AG04450 (cell line): ENCODE measurements around the gene EPN3. TPM values are rescaled to one million over a fixed set of nuclear protein-coding genes. Genes with fewer than 3 reads are reported as not detected.

ENCODE experiments used
- CTCF ChIA-PET: fragments of 300-600, 350-600 bp; formaldehyde crosslinking; extraction: SDS; loops from one replicate; lab custom pipeline; 2022; ENCODE audit warnings: antibody characterized with exemption, inconsistent platforms; lab: Charles Lee
- POLR2A ChIA-PET: fragments of 350-600 bp; formaldehyde crosslinking; extraction: SDS; loops from one replicate; lab custom pipeline; 2021; ENCODE audit warnings: antibody characterized with exemption, inconsistent platforms; lab: Yijun Ruan, JAX
- DNase-seq: peaks from one replicate; pipeline ENCODE4 v3.0.0-alpha.2; 2011; ENCODE audit warnings: low read depth, low spot score
- H3K27ac ChIP-seq: one replicate; pipeline ENCODE4 v1.5.1; 2012; ENCODE audit warnings: low read depth, low read length, control low read depth
- H3K27me3 ChIP-seq: one replicate; pipeline ENCODE4 v1.6.0; 2012; ENCODE audit warnings: low read length; ENCODE audit not compliant: control insufficient read depth, insufficient read depth
- H3K4me3 ChIP-seq: 2 replicates; pipeline ENCODE4 v1.5.1; 2011; ENCODE audit warnings: mild to moderate bottlenecking, low read depth, low read length, control low read depth
- H3K9me3 ChIP-seq: 2 replicates; pipeline ENCODE4 v1.5.1; 2012; ENCODE audit warnings: low read length; ENCODE audit not compliant: control insufficient read depth, insufficient read depth
- polyA plus RNA-seq: library from polyadenylated mRNA; depleted of rRNA; stranded (reverse); fragments of >200 nt; gene quantifications from 2 replicates; pipeline ENCODE4 v1.2.3, GENCODE V29; 2011
- TF ChIP-seq, protein P1 (sequence below): IDR thresholded peaks from 2 replicates; pipeline ENCODE4 v1.5.1; 2011; ENCODE audit warnings: low read depth, low read length, control low read depth, inconsistent platforms

EPN3 gene
- polyA plus RNA-seq, 1 experiment: not detected

DNA sequence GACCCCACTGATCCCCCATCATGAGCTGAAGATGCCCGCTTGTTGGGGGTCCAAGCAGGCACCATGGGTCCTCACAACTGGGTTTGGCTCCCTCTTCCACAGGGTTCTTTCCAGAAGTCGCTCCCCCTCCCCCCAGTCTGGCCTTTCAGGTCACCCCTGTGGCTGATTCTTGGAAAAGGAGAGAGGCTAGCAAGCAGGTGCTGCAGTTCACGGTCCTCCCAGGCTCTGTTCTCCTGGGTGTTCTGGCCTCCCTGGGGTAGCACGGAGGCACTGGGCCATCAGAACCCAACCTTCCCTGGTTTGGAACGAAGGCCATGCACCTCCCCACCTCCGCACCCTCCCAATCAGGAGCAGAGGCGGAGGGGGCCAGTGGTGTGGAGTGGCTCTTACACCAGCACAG lies 46.9 kb downstream of the EPN3 start:
- H3K27ac ChIP-seq: no peak overlapping the region
- no peak overlapping the region for H3K4me3 ChIP-seq
- H3K27me3 ChIP-seq: peaks cover 43% of the 10 kb centered on the region
- ChIA-PET CTCF (no interaction called here), POLR2A (no interaction called here)
- TF ChIP-seq, protein P1, sequence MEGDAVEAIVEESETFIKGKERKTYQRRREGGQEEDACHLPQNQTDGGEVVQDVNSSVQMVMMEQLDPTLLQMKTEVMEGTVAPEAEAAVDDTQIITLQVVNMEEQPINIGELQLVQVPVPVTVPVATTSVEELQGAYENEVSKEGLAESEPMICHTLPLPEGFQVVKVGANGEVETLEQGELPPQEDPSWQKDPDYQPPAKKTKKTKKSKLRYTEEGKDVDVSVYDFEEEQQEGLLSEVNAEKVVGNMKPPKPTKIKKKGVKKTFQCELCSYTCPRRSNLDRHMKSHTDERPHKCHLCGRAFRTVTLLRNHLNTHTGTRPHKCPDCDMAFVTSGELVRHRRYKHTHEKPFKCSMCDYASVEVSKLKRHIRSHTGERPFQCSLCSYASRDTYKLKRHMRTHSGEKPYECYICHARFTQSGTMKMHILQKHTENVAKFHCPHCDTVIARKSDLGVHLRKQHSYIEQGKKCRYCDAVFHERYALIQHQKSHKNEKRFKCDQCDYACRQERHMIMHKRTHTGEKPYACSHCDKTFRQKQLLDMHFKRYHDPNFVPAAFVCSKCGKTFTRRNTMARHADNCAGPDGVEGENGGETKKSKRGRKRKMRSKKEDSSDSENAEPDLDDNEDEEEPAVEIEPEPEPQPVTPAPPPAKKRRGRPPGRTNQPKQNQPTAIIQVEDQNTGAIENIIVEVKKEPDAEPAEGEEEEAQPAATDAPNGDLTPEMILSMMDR: no peak
- no peak for DNase-seq
- H3K9me3 ChIP-seq: peaks cover 4% of the 10 kb centered on the region

DNA sequence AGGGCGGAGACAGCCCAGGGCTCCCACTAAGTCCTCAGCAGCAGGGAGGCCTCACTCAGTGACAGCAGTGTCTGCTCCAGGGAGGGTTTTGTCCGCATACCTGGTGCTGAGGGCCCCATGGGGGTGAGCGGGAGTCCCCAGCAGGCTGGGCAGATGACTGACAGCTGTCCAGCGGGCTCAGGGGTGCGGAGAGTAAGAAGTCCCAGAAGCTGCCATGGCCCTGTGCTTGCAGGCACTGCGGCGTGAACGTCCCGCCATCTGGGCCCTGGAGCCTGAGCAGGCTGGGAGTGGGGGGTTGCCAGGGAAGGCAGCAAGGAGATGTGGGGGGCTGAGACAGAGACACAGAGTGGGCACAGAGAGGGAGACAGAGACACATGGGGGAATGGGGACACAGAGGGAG lies 48.1 kb downstream of the EPN3 start:
- Histone ChIP-seq H3K9me3 (peaks cover 4% of the 10 kb centered on the region), H3K27ac (no peak overlapping the region), H3K27me3 (peaks cover 47% of the 10 kb centered on the region), H3K4me3 (no peak overlapping the region)
- CTCF ChIA-PET: no interaction called here
- TF ChIP-seq, protein P1: no peak
- no peak for DNase-seq
- POLR2A ChIA-PET: no interaction called here

DNA sequence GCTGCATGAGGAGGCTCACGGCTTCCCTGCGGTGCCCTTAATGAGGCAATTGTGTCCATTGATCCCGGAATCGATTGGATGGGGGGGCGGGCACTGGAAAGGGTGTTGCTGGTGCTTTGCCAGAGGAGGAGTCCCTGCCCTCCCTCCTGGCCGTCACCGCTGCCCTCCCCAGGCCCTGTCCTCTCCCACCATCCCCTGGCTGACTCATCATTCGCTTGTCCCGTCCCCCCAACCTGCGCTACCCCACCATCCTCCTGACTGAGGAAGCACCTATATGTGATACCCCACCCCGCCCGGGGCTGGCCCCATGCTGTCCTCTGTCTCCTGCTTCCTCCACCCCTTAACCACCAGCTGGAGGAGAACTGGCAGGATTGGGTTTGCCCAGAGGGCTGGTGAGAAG lies 48.8 kb downstream of the EPN3 start:
- H3K27me3 ChIP-seq: peaks cover 50% of the 10 kb centered on the region
- H3K9me3 ChIP-seq: peaks cover 4% of the 10 kb centered on the region
- ChIA-PET POLR2A (interaction anchor here (0.6 kb wide), 1 partner anchor 149 kb away, joined by 6 read pairs; no protein-coding TSS in a partner anchor), CTCF (no interaction called here)
- H3K4me3 ChIP-seq: no peak overlapping the region
- no peak for DNase-seq
- H3K27ac ChIP-seq: no peak overlapping the region
- TF ChIP-seq, protein P1: no peak

DNA sequence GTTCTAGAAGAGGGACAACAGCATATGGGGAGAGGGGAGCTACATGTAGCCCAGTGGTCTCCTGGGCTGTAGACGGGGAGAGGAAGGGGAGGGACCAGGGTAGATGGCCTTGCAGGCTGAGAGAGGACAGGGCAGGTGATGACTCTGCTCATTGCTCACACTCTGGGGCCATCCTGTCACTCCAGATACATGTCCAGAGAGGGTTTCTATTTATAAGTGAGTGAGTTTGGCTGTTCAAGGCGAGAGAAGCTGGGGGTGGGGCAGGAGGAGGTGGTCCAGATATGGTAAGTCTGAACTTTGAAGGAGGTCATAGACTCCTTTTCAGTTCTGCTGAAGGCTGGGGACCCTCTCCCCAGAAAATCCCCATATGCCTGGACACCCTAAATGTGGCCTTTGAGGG lies 50.2 kb downstream of the EPN3 start:
- ChIA-PET POLR2A (no interaction called here), CTCF (interaction anchor here (0.5 to 1.0 kb wide), 2 partner anchors 185 to 1354 kb away, joined by 3 to 4 read pairs; partner anchors contain the start of gene LRRC59)
- H3K27ac ChIP-seq: no peak overlapping the region
- TF ChIP-seq, protein P1: no peak
- peaks cover 4% of the 10 kb centered on the region for H3K9me3 ChIP-seq
- H3K27me3 ChIP-seq: peaks cover 62% of the 10 kb centered on the region
- no peak overlapping the region for H3K4me3 ChIP-seq
- no peak for DNase-seq

DNA sequence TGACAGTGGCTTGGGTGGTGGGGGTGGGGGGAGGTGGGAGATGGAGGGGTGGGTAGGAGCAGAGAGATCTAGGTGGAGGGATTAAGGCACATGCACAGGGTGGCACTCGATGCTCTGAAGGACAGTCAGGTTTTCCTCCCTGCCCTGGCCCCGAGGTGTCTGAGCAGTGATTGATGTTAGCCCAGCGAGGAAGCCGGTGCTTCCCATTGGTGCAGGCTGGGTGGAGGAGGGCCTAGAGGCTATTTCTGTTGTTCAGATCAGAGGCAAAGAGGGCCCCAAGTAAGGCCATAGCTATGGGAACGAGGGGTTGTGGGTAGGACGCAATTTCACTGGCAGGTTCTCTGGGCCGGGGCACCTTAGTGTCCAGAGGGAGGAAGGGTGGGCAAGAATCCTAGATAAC lies 51.1 kb downstream of the EPN3 start:
- TF ChIP-seq, protein P1: no peak
- no peak for DNase-seq
- Histone ChIP-seq H3K4me3 (no peak overlapping the region), H3K9me3 (peaks cover 4% of the 10 kb centered on the region), H3K27me3 (peaks cover 56% of the 10 kb centered on the region), H3K27ac (no peak overlapping the region)
- ChIA-PET CTCF (no interaction called here), POLR2A (no interaction called here)
